HG02981 (cell line): ENCODE measurements around the gene S100A8.

Experiments
- ATAC-seq: cut with Tn5 transposase; IDR thresholded peaks from one replicate; pipeline ENCODE4 v1.9.1; 2021; ENCODE audit warnings: mild to moderate bottlenecking, moderate library complexity; ENCODE audit not compliant: unreplicated experiment

The S100A8 gene

GRCh38 chr1:153364156-153364555, 26.7 kb downstream of the S100A8 start:
- no peak for ATAC-seq

DNA sequence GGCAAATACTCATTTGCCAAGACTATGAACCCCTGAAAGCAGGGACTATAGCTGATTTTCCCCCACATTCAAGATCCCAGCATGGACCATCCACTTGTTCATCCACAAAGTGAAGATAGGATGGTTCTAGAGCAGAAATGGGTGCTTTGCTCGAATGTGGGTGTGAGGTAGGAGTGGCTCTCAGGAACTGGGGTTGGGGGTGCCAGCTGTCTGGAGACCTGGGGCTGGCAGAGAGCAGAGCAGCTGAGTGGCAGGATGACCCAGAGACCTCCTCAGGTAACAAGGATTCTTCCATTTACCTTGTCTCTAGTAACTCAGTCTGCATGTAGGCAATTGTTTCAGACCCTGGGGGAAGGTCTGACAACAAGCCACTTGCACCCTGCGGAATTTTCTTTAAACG, 27.2 kb downstream of the S100A8 start:
- no peak for ATAC-seq

DNA sequence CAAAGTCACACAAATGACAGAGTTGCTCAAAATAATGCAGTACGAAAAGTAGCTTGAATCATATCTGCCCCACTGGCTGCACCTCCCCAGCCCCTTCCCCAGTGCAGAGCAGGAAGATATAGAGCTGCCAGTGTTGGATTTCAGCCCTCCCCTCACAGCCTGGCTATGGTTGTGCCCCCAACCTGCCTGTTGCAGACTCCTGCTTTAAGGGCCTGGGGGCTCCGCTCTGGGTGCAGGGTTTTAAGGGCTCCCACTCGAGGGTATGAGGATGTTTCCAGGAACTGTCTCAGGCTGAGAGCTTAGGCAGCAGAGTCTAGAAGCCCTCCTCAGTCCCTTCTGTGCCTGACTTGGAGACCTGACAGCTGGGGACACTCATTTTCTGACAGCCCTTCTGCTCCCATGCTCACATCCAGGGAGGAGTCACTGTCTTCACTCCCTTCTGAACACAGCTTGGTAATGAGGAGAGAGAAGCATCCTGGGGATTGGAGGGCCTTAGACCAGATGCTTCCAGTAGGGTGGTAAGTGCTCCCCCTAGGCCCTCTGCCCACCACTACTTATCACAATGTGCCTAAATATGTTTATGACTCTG, 28.6 kb downstream of the S100A8 start:
- ATAC-seq: no peak

DNA sequence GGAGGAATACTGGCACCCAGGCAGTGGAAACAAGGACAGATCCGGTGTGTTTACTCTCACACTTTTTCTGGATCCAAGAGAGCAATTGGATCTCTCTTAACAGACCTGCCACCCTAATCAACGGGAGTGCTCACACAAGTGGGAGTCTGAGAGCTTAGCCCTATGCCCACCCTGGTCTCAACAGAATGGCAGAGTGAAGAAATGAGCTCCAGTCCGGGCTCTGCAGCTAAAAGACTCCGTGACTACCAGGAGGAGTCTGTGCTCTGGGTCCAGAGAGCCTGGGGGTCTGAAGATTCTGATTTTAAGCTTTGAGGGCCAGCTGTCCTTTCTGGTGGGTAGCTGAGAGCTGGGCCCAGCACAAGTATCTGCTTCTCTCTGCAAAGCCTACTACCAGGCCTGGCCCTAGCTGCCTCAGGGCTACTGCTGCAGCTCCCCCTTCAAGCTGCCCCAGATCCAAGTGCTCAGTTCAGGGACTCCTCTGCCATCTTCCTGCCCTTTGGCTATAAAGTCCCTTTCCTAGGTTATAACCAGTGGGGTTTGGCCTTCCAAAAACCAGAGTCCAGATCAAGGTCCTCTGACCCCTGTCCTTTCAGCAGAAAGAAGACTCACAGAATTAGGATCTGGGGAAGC, 29.3 kb downstream of the S100A8 start:
- ATAC-seq: no peak

DNA sequence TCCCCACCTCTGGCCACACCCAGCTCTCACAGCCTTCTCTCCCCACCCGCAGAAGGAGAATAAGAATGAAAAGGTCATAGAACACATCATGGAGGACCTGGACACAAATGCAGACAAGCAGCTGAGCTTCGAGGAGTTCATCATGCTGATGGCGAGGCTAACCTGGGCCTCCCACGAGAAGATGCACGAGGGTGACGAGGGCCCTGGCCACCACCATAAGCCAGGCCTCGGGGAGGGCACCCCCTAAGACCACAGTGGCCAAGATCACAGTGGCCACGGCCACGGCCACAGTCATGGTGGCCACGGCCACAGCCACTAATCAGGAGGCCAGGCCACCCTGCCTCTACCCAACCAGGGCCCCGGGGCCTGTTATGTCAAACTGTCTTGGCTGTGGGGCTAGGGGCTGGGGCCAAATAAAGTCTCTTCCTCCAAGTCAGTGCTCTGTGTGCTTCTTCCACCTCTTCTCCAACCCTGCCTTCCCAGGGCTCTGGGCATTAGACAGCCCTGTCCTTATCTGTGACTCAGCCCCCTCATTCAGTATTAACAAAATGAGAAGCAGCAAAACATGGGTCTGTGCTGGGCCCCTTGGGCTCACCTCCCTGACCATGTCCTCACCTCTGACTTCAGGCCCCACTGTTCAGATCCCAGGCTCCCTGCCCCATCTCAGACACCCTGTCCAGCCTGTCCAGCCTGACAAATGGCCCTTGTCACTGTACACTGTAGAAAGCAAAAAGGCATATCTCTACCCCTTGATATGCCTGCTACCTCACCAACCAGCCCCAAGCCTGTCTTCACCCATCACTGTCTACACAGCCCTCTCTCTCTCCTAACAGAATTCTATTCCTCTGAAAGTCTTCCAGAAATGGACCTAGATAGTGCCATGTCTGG, 30.0 kb downstream of the S100A8 start:
- ATAC-seq: no peak

DNA sequence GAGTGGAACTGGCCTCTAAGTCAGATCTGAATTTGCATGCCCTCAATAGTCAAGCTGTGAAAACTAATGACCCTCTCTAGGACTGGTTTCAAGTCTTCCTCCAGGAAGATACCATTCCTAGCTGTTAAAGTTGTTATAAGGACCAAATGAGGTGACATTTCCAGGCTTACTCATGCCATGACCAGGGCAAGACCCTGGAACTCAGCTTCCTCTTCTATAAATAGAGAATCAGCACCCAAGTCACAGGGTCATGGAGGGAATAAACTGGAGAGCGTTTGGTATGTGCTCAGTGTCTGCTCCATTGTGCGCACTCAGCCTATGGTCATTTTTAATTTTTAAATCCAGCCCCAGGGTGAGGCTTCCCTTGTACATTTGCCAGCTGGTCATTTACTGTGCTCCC, 30.7 kb downstream of the S100A8 start:
- ATAC-seq: no peak

DNA sequence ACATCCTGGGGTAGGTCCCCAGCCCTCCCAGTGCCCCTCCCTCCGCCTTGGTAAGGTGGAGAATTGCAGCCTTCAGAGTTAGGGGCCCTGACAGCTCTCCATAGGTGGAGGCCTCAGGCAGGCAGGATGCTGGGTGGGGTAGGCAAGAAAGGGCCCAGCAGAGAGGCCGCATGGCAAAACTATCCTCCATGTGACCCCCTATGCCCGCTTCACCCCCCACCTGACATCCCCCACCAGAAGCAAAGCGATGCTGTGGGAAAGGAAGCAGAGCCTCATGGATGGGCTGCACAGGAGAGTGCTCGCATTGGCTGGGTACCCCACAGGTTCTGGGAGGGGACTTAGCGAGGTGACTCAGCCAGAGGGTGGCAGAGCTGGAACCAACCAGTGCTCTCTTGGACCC, 31.6 kb downstream of the S100A8 start:
- ATAC-seq: no peak

GRCh38 chr1:153358691-153358975, 32.2 kb downstream of the S100A8 start:
- ATAC-seq: no peak

GRCh38 chr1:153357853-153358690, 32.8 kb downstream of the S100A8 start, which contains the start of gene S100A9:
Gene S100A9, plus strand, starts transcription at chr1:153357854. Its CDS starts 430 bp downstream, at chr1:153358284.
- ATAC-seq: no peak

- no peak for ATAC-seq
Observed at GRCh38 chr1:153357076-153357852, 33.6 kb downstream of the S100A8 start.

- no peak for ATAC-seq
Observed at GRCh38 chr1:153356392-153357075, 34.3 kb downstream of the S100A8 start.

DNA sequence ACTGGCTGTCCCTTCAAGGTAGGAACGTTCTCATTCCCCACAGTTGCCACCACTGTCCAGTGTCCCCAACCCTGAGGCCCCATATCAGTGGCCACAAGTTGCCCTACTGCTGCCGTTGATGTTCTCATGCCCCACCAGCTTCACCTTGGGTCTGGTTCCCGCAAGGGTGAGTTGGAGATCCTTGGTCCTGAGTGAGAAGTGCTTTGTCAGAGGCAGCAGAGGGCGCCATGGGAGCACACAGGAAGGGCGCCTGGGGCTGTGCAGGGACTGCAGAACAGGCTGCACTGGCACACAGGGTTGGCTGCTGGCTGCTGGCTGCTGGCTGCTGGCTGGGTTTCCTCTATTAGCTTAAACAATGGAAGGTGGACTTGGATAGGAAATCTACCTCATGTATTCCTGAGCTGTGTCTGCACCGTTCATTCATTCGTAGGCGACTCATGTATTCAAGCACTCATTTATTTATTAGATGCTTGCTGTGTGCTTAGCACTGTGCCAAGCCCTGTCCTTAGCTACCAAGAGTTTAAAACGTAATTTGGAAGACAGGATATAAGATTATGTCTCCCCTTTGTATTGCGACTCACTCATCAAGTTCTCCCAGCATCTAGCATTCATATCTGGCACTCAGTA, 35.3 kb downstream of the S100A8 start:
- no peak for ATAC-seq

DNA sequence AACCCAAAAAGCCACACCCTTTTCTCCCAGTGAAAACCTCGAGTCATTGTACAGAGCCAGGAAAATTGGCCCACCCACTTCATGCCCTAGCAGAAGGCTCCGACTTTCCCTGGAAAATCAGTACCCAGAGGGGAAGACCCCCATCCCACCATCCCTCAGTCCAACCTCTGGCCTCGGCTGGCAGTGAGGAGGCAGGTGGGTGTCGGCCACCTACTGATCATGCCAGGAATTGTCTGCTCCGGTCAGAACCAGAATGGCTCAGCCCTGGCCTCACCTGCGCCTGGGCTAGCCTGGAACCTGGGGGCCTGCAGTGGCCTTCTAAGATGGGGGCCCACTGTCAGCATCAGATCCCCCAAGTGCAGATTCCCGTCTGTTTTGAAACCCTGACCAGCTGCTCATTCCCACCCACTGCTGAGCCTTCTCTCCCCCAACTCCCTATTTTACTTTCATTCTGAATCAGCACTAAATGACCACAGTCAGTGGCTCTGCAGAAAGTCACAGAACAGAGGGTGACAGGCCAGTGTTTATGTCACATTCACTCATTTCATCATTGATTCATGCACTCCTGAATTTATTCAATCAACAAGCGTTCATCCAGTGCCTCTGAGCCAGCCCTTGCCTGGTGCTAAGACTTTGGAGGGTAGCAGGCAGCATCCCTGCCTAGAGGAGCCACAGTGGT, 36.2 kb downstream of the S100A8 start:
- no peak for ATAC-seq

DNA sequence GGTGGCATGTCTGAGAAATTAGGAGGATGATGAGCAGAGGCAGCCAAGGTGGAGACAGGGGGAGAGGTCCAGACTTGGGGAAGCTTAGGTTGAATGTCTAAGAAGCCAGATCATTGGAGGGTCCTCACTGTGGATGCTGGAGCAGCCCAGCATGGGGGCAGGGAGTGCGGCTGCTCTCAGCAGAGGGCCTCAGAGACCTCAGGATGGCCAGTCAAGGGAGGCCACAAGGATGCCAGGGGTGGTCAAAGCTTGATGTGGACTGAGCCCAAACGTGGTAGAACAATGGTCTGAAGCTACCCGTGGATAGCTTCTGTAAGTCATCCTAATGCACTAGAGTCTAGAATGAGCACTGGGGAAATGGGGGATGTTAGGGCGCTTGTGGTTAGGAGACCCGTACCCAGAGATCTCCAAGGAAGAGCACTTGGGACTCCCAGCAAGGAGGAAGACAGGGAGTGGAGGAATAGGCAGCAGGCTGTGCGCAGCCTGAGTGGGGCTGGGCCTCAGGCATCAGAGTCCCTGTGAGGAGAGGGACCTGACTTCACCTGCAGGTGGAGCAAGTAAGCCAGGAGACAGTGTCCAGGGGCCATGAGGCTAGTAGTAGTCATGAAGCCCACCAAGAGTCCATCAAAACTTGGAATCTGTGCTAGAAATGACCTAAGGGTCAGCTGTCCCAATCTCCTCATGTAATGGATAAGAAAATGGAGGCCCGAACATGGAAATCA, 37.5 kb downstream of the S100A8 start:
- ATAC-seq: no peak

DNA sequence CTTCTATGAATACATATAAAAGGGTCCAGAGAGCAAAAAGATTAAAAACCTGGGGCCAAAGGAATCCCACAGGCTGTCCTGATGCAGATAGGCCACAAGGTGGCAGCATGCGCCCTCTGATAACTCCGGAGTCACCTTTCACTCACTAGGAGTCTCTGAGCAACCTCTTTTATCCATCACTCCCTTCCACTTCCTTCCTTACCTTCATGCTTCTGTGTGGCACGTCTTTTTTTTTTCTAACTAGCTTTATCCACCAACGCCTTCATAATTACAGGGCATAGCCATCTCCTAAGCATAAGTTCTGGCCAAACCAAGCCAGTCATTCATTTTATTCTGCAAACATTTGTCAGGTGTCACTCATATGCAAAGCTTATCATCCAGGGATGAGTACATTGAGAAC, 38.4 kb downstream of the S100A8 start:
- ATAC-seq: no peak

DNA sequence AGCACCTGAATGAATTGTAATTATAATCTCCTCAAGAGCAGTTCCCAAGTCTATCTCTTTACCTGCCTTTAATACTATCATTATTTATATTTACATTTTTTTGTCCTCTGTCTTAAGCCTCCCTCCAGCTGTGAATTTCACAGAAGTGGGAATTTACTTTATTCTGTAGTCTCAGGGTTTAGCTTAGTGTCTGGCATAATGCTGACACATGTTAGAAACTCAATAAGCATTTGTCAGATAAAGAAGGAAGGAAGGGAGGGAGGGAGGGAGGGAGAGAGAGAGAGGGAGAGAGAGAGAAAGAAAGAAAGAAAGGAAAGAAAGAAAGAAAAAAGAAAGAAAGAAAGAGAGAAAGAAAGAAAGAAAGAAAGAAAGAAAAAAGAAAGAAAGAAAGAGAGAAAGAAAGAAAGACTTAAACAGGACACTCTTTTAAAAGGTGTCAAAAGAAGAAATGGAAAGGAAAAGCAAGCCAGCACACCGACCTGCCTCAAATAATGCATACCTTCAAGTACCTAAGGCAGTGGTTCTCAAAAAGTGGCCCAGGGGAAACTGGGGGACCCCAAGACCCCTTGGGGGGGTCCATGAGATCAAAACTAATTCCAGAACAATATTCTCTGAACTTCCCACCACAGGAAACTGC, 40.4 kb downstream of the S100A8 start:
- no peak for ATAC-seq

- no peak for ATAC-seq
Observed at GRCh38 chr1:153349363-153350320, 41.2 kb downstream of the S100A8 start.
